Epidermal melanocyte (primary cell): ENCODE results near the gene SNX25.

Experiments
- DNase-seq: peaks from one replicate; pipeline ENCODE4 v3.0.0; 2011; ENCODE audit warnings: low spot score; ENCODE audit not compliant: insufficient read length

SNX25 gene

DNA sequence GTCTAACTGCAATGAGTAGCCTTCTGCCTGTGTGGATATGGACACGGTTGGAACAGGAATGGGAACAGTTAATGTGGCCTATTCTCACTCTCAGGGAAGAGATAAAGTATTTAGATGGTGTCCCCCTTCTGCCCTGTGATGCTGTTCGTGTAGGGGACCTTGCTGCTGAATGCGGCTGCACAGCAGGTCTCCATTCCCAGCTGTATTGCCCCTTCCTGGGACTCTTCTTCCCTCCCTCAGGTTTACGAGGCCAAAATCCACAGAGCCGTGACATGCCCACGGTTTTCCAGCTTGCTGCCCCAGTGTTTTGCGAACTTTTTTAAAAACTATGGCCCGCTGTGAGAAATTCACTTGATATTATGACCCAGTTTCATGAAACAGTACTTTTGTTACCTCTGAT lies 50.3 kb downstream of the SNX25 start:
- DNase-seq: no peak

DNA sequence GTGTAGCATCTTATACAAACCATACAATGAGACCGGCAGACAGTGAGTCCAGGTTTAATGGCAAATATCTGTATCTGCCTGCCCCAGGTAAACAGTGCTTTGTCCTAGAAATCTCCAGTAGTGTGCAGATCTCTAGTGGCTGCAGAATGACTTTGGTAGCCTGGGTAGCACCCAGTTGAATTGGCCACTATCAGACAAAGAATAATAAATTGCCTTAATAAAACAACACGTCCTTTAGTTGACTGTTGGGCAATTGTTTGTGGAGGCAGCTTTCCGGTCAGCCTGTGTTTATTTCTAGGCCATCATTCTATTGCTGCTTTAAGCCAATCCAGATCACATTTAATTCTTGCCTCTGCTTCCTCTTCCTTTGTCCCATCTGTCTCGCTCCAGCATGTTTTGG lies 52.5 kb downstream of the SNX25 start:
- no peak for DNase-seq

DNA sequence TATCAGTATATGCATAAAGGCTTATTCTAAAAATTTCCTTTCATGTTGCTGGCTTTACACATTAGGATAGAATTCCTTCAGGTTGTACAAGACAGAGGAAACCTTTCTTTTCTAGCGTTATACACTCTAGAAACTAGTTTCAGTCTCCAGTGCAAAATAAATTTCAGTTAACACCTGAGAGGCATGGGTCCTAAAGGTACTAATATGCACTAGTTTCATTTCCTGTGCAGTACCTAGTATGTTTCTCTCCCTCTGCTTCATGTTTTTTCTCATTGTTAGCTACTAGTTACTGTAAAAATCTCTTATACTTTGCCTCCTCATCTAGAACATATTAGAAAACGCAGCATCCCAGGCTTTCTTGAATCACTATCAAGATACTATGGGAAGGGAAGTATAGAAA lies 54.0 kb downstream of the SNX25 start:
- DNase-seq: no peak

GRCh38 chr4:185265942-185266341 lies 56.5 kb downstream of the SNX25 start:
- DNase-seq: no peak

DNA sequence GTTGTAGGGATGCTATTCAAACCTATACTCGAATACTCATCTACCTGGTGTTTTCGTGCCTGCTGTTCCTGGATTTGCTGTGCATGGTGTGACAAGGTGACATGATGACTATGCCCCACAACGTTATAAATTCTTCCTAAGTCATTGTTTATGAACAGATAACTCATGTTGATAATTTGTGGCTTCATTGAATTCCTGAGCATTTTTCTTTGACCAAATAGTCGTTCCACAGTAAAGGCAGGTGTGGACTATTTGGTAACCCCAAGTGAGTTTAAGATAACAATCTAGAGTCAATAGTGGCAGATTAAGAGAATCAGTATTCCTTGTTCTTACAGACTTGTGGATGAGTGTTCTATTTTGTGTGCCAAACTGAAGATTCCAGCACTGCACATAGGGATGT lies 59.9 kb downstream of the SNX25 start:
- DNase-seq: no peak

DNA sequence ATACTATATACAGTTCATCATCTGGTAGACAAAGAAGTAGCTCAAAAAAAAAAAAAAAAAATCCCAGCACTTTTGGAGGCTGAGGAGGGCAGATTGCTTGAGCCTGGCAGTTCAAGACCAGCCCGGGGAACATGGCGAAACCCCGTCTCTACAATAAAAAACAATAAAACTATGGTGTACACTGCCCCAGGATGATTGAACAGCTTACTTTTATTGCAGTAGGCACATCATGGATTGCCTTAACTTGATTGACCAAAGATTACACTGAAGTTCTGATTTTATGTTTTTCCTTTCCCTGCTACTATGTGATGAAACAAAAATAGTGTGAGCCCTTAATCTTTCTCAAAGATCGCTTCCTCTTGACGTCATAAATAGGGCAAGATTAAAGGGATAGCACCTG lies 60.6 kb downstream of the SNX25 start:
- DNase-seq: no peak

DNA sequence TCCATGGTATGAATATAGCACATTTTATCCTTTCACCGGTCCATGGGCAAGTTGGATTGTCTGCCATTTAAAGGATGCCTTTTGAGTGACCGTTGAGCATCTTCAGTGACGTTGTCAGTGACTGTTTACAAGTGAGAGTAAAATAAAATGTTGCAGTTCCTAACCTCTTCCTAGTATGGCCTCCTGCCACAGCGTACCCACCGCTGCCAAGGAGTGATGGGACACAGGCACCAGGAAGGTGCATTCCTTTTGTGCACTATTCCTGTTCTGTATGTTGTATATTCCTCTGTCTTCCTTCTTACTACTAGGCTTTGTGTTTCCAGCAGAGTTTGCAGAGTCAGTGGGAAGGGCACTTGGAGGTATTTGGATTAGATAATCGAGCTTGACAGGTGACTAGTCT lies 61.5 kb downstream of the SNX25 start:
- DNase-seq: no peak

DNA sequence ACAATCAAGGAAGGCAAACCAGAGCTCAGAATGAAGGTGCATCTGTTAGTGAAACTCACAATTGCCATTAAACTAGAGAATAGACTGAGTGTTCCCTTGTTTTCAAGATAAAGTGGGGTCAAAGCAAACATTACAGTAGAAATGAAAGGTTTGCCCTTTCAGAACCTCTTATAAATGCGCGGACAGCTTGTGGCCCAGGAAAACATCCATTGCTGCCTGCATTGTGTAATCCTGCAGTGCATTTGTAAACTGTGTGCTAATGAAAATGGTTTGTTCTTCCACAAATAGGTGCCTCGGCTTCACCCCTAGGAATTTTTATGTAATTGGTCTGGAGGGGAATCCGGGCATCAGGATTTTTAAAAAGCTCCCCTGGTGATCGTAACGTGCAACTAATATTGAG lies 62.8 kb downstream of the SNX25 start:
- no peak for DNase-seq

- DNase-seq: no peak
These were observed 66.1 kb downstream of the SNX25 start for GRCh38 chr4:185275501-185275900.

DNA sequence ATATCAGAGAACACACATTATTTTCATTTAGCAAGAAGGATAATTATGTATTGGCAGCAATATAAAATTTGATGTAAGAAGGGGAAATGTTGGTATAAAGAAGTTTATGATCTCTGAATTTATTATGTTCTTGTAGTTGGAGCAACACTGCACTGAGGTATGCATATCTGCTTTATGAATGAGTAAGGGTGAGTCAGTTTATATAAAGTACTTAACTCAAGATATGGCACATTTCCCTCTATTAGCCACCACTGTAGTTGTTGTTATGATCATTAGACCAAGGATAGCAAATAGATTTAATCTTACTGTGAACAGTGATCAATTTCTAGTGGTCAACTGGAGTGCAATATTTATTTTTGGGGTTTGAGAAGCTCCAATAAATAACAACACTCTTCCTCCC lies 66.6 kb downstream of the SNX25 start:
- no peak for DNase-seq

- no peak for DNase-seq
These were observed 69.3 kb downstream of the SNX25 start for GRCh38 chr4:185278716-185279115.

GRCh38 chr4:185280608-185281007 lies 71.2 kb downstream of the SNX25 start:
- no peak for DNase-seq

- DNase-seq: no peak
These were observed 73.6 kb downstream of the SNX25 start for GRCh38 chr4:185282968-185283367.

GRCh38 chr4:185283723-185284122 lies 74.3 kb downstream of the SNX25 start:
- no peak for DNase-seq

DNA sequence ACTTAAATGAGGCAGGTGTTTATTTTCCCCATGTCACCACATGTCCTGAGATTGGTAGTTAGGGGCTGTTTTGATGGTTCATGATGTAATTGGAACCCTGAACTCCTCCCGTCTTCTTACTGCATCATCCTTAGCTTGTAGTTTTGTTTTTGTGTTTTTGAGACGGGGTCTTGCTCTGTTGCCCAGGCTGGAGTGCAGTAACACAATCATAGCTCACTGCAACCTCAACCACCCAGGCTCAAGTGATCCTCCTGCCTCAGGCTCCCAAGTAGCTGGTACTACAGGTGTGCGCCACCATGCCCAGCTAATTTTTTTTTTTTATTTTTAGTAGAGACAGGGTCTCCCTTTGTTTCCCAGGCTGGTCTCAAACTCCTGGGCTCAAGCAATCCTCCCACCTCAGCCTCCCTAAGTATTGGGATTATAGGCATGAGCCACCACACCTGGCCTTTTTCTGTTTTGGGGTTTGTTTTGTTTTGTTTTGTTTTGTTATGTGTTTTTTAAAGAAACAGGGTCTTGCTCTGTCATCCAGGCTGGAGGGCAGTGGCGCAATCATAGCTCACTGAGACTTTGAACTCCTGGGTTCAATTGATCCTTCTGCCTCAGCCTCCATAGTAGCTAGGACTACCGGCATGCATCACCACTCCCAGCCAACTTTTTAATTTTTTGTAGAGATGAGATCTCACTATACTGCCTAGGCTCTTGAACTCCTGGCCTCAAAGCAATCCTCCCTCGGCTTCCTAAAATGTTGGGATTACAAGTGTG lies 76.4 kb downstream of the SNX25 start:
- DNase-seq: no peak

GRCh38 chr4:185286571-185286970 lies 77.2 kb downstream of the SNX25 start:
- DNase-seq: no peak

DNA sequence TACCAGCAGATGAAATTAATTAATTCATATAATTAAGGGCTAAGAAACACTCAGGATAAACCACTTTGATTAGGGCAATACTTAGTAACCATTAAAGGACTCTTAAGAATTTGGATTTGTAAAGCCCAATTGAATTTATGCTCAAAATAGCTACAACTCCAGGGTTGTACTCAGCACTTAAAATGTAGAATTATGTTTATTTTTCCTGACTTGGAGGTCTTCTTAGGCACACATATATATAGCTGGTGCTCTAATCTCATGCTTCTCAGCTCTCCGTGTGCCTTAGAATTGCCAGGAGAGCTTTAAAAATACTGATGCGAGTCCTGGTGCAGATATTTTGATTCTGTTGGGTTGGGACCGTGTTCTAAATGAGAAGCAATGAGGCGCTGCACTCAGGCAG lies 77.6 kb downstream of the SNX25 start:
- no peak for DNase-seq

DNA sequence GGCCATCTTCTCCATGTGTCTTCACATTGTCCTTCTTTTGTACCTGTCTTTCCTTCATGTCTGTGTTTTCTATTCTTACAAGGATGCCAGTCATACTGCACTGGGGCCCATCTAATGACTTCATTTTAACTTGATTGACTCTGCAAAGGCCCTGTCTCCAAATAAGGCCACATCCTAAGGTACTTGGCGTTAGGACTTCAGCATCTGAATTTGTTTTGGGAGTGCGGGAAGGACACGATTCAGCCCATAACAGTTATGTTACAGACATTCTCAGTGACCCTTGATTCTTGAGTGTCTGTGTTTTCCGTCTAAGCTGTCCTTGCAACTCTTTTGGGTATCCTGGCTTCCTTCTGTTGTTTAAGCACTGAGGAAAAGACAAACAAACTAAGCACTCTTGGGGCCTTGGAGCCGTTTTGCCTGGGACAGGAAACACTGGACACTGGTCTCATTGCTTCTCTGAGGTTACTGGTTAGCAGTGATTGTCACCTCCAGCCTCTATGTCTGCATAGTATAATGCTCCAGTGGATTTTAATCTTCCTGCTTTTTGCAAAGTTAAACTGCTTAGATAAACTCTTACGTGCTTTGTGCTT lies 80.7 kb downstream of the SNX25 start:
- DNase-seq: no peak

GRCh38 chr4:185290656-185291055 lies 81.3 kb downstream of the SNX25 start:
- DNase-seq: no peak

- no peak for DNase-seq
These were observed 83.8 kb downstream of the SNX25 start for GRCh38 chr4:185293202-185293601.

DNA sequence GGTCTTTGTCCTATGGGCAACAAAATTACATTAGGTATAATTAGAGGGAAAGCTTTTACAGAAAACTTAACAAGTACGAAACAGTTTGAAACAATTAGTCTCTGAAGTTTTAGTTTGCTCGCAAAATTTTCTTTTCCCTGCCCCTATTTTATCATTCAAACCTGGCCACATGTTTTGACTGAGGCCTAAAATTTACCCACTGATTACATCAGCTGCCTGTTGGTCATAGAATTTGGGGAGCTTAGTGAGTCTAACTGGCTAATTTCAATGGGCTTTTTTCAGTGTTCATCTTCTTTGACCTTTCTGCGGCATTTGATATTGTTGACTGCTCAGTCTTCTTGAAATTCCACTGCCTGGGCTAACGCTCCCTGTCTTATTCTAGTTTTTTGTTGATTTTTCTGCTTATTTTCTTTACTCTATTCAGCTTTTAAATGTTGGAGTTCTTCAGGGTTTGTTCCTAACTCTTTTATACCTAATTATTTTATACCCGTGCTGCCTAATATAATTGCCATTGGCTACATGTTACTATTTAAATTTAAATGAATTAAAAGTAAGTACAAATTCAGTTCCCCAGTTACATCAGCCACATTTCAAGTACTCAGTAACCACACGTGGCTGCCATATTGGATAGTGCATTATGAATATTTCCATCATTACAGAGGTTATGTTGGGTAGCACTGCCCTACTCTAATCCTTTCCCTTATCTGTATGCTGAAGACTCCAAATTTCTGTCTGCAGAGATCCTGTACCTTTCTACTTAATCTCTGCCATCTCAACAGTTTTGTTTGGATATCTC lies 87.5 kb downstream of the SNX25 start:
- no peak for DNase-seq

DNA sequence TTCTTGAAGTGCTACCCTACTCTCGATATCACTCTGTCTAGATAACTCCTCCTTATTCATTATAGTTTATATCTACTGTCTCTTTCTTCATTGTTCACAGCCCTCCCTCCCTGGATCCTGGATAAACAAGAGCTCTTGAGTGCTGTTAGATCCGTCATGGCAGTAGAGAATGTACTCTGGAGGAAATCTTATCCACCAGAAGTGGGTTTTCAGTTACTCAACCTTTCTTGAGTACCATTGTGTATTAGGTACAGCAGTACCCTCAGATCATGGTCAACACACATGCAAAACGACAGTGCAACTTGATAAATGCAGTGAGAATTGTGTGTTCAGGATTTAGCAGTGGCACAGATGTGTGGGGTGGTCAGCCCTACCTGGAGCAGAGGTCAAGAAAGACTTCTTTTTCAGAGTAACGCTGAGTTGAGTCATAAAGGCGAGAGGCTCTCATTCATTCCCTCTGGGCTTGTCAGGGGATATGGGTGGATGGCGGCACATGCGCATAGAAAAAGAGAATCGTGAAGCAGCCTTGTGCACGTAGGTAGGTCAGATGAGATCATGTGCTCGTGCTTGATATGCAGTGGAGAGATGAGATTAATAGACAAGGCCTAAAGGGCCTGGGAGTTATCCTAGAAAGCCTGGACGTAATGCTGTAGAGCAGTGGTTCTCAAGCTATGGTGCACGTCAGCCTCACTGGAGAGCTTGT lies 89.5 kb downstream of the SNX25 start:
- no peak for DNase-seq
